Memory B cell (primary cell): ENCODE data around the gene SYTL3.
"Not testable (repeated sequence)": the region's sequence is repeated elsewhere in the genome, so short reads cannot be mapped to it uniquely, and the experiment has no call there.

Source experiments
- ATAC-seq: fragments of 150-1000 bp; cut with Tn5 transposase; 2 replicates; pipeline ENCODE4 v1.10.0; 2021; ENCODE audit warnings: low read depth, mild to moderate bottlenecking, moderate library complexity
- DNase-seq, 2 donors: peaks; one replicate each; pipeline ENCODE4 v3.0.0; 2022; ENCODE audit warnings: low spot score in 2 of 2
- H3K27ac Mint-ChIP-seq: one replicate; pipeline ENCODE4 v1.8.0; 2022; ENCODE audit warnings: mild to moderate bottlenecking, moderate library complexity, mixed read lengths
- H3K27me3 Mint-ChIP-seq: one replicate; pipeline ENCODE4 v1.8.0; 2022; ENCODE audit warnings: mixed read lengths
- H3K36me3 Mint-ChIP-seq: one replicate; pipeline ENCODE4 v1.8.0; 2022; ENCODE audit warnings: mild to moderate bottlenecking, mixed read lengths
- H3K4me1 Mint-ChIP-seq: one replicate; pipeline ENCODE4 v1.8.0; 2022; ENCODE audit warnings: mixed read lengths
- H3K4me3 Mint-ChIP-seq: one replicate; pipeline ENCODE4 v1.8.0; 2022; ENCODE audit warnings: mild to moderate bottlenecking, moderate library complexity, mixed read lengths
- H3K9me3 Mint-ChIP-seq: one replicate; pipeline ENCODE4 v1.8.0; 2022; ENCODE audit warnings: mixed read lengths

The SYTL3 gene

GRCh38 chr6:158672726-158673125 is 22.9 kb downstream of the SYTL3 start:
- H3K4me3 Mint-ChIP-seq: no peak overlapping the region
- no peaks in the 10 kb centered on the region for H3K9me3 Mint-ChIP-seq
- no peak overlapping the region for H3K27ac Mint-ChIP-seq
- peaks cover 5% of the 10 kb centered on the region for H3K4me1 Mint-ChIP-seq
- H3K27me3 Mint-ChIP-seq: no peaks in the 10 kb centered on the region
- ATAC-seq (no peak), DNase-seq (no peak)
- peaks cover 2% of the 10 kb centered on the region for H3K36me3 Mint-ChIP-seq

GRCh38 chr6:158674342-158675131 is 24.7 kb downstream of the SYTL3 start:
- H3K27me3 Mint-ChIP-seq: no peaks in the 10 kb centered on the region
- DNase-seq (no peak), ATAC-seq (no peak)
- H3K27ac Mint-ChIP-seq: no peak overlapping the region
- H3K4me3 Mint-ChIP-seq: no peak overlapping the region
- no peaks in the 10 kb centered on the region for H3K4me1 Mint-ChIP-seq
- H3K9me3 Mint-ChIP-seq: no peaks in the 10 kb centered on the region
- peaks cover 2% of the 10 kb centered on the region for H3K36me3 Mint-ChIP-seq

GRCh38 chr6:158677094-158677493 is 27.2 kb downstream of the SYTL3 start:
- not testable (repeated sequence) for ATAC-seq, H3K27me3 Mint-ChIP-seq, H3K36me3 Mint-ChIP-seq, H3K4me1 Mint-ChIP-seq, H3K27ac Mint-ChIP-seq, DNase-seq, H3K9me3 Mint-ChIP-seq, H3K4me3 Mint-ChIP-seq

- Mint-ChIP-seq H3K27ac (no peak overlapping the region), H3K4me1 (no peaks in the 10 kb centered on the region), H3K36me3 (peaks cover 2% of the 10 kb centered on the region), H3K9me3 (no peaks in the 10 kb centered on the region), H3K4me3 (no peak overlapping the region), H3K27me3 (no peaks in the 10 kb centered on the region)
- no peak for DNase-seq
- ATAC-seq: no peak
Observed at GRCh38 chr6:158677906-158678578, 28.2 kb downstream of the SYTL3 start.

GRCh38 chr6:158680015-158680414 is 30.2 kb downstream of the SYTL3 start:
- H3K9me3 Mint-ChIP-seq: no peaks in the 10 kb centered on the region
- peaks cover 7% of the 10 kb centered on the region for H3K36me3 Mint-ChIP-seq
- H3K4me3 Mint-ChIP-seq: no peak overlapping the region
- DNase-seq (no peak), ATAC-seq (no peak)
- no peaks in the 10 kb centered on the region for H3K4me1 Mint-ChIP-seq
- no peaks in the 10 kb centered on the region for H3K27me3 Mint-ChIP-seq
- no peak overlapping the region for H3K27ac Mint-ChIP-seq

GRCh38 chr6:158680481-158680880 is 30.6 kb downstream of the SYTL3 start:
- no peaks in the 10 kb centered on the region for H3K4me1 Mint-ChIP-seq

GRCh38 chr6:158684311-158684710 is 34.5 kb downstream of the SYTL3 start:
- no peak for ATAC-seq
- Mint-ChIP-seq H3K9me3 (no peaks in the 10 kb centered on the region), H3K4me1 (peaks cover 17% of the 10 kb centered on the region), H3K27ac (peak overlapping the region; percentile 48), H3K36me3 (peaks cover 5% of the 10 kb centered on the region), H3K4me3 (no peak overlapping the region), H3K27me3 (no peaks in the 10 kb centered on the region)
- no peak for DNase-seq

More at GRCh38 chr6:158680481-158680880, 30.6 kb downstream of the SYTL3 start:
- no peak for ATAC-seq
- no peak for DNase-seq
- Mint-ChIP-seq H3K9me3 (no peaks in the 10 kb centered on the region), H3K4me3 (no peak overlapping the region), H3K36me3 (peaks cover 7% of the 10 kb centered on the region), H3K27ac (no peak overlapping the region), H3K27me3 (no peaks in the 10 kb centered on the region)

- H3K36me3 Mint-ChIP-seq: peaks cover 5% of the 10 kb centered on the region
- H3K9me3 Mint-ChIP-seq: no peaks in the 10 kb centered on the region
- H3K4me1 Mint-ChIP-seq: peaks cover 17% of the 10 kb centered on the region
- H3K27ac Mint-ChIP-seq: peak overlapping the region; percentile 19
- H3K4me3 Mint-ChIP-seq: no peak overlapping the region
- ATAC-seq (no peak), DNase-seq (no peak)
- H3K27me3 Mint-ChIP-seq: no peaks in the 10 kb centered on the region
Observed at GRCh38 chr6:158684745-158685324, 35.0 kb downstream of the SYTL3 start.

GRCh38 chr6:158686311-158686710 is 36.5 kb downstream of the SYTL3 start:
- ATAC-seq (peak; percentile 1), DNase-seq (no peak)
- Mint-ChIP-seq H3K4me1 (peaks cover 18% of the 10 kb centered on the region), H3K27ac (peak overlapping the region; percentile 81), H3K9me3 (no peaks in the 10 kb centered on the region), H3K27me3 (no peaks in the 10 kb centered on the region), H3K4me3 (peak overlapping the region; percentile 24), H3K36me3 (peaks cover 5% of the 10 kb centered on the region)

GRCh38 chr6:158686791-158687381 is 37.0 kb downstream of the SYTL3 start:
- DNase-seq: peak in 1 of 2 donors; percentile 49
- Mint-ChIP-seq H3K36me3 (peaks cover 5% of the 10 kb centered on the region), H3K27ac (peak overlapping the region; percentile 81), H3K27me3 (no peaks in the 10 kb centered on the region), H3K4me3 (peak overlapping the region; percentile 55), H3K9me3 (no peaks in the 10 kb centered on the region), H3K4me1 (peaks cover 18% of the 10 kb centered on the region)
- ATAC-seq: peak; percentile 91

- Mint-ChIP-seq H3K4me1 (peaks cover 18% of the 10 kb centered on the region), H3K27ac (peak overlapping the region; percentile 81)
Observed at GRCh38 chr6:158687506-158687905, 37.7 kb downstream of the SYTL3 start.

GRCh38 chr6:158688860-158689259 is 39.0 kb downstream of the SYTL3 start:
- peaks cover 18% of the 10 kb centered on the region for H3K4me1 Mint-ChIP-seq
- no peak overlapping the region for H3K4me3 Mint-ChIP-seq
- peak overlapping the region; percentile 60 for H3K27ac Mint-ChIP-seq
- H3K27me3 Mint-ChIP-seq: no peaks in the 10 kb centered on the region
- H3K36me3 Mint-ChIP-seq: peaks cover 1% of the 10 kb centered on the region
- no peaks in the 10 kb centered on the region for H3K9me3 Mint-ChIP-seq
- ATAC-seq (no peak), DNase-seq (no peak)

More at GRCh38 chr6:158687506-158687905, 37.7 kb downstream of the SYTL3 start:
- Mint-ChIP-seq H3K9me3 (no peaks in the 10 kb centered on the region), H3K36me3 (peaks cover 5% of the 10 kb centered on the region), H3K27me3 (no peaks in the 10 kb centered on the region), H3K4me3 (peak overlapping the region; percentile 39)
- no peak for DNase-seq
- ATAC-seq: no peak

GRCh38 chr6:158694913-158695312 is 45.1 kb downstream of the SYTL3 start:
- no peak overlapping the region for H3K4me3 Mint-ChIP-seq
- ATAC-seq: no peak
- H3K36me3 Mint-ChIP-seq: peaks cover 1% of the 10 kb centered on the region
- peaks cover under 1% of the 10 kb centered on the region for H3K4me1 Mint-ChIP-seq
- H3K9me3 Mint-ChIP-seq: no peaks in the 10 kb centered on the region
- H3K27me3 Mint-ChIP-seq: no peaks in the 10 kb centered on the region
- H3K27ac Mint-ChIP-seq: peak overlapping the region; percentile 67
- no peak for DNase-seq

GRCh38 chr6:158697811-158698210 is 48.0 kb downstream of the SYTL3 start:
- Mint-ChIP-seq H3K36me3 (peaks cover 1% of the 10 kb centered on the region), H3K27me3 (no peaks in the 10 kb centered on the region), H3K4me3 (no peak overlapping the region), H3K4me1 (peaks cover 3% of the 10 kb centered on the region), H3K9me3 (no peaks in the 10 kb centered on the region), H3K27ac (no peak overlapping the region)
- DNase-seq (no peak), ATAC-seq (no peak)
